Caki2 (cell line): ENCODE results near the gene CFTR. TPM values are rescaled to one million over a fixed set of nuclear protein-coding genes. Genes with fewer than 3 reads are reported as not detected.
"Not testable (repeated sequence)": the region's sequence is repeated elsewhere in the genome, so short reads cannot be mapped to it uniquely, and the experiment has no call there.

Experiments used
- DNase-seq: peaks from one replicate; pipeline ENCODE4 v3.0.0-alpha.2; 2015; ENCODE audit warnings: low read depth
- in situ Hi-C: cut with HindIII; loops from 2 replicates; pipeline ENCODE4 v1.10.0; 2016; ENCODE audit warnings: low sequenced_read_pairs, low pct_unique_long_range_greater_than_20kb, mixed read lengths
- total RNA-seq: library from RNA; depleted of rRNA; stranded (reverse); fragments of >200 nt; shearing (Covaris generic); gene quantifications from 2 replicates; pipeline ENCODE4 v1.2.3, GENCODE V29; 2014; ENCODE audit warnings: low replicate concordance

Gene CFTR
- total RNA-seq, 1 experiment from 2014 or later: not detected

DNA sequence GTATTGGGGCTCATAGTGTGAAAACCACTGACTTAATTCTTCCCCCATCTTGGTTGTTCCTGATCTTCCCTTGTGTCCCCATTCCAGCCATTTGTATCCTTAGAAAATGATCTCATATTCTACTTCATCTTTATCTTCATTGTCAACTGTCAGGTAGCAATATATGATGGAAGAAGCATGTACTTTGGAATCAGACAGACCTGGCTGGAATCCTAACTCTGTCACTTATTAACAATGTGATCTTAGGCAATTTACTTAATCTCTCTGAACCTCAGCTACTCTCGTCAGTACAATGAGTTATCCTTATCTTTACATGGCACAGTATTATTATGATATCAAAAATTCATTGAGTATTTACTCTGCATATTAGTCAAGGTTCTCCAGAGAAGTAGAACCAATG lies 10.1 kb downstream of the CFTR start:
- no peak for DNase-seq
- in situ Hi-C loops: no loop called here

GRCh38 chr7:117492649-117493048 lies 12.8 kb downstream of the CFTR start:
- no peak for DNase-seq
- in situ Hi-C loops: no loop called here

DNA sequence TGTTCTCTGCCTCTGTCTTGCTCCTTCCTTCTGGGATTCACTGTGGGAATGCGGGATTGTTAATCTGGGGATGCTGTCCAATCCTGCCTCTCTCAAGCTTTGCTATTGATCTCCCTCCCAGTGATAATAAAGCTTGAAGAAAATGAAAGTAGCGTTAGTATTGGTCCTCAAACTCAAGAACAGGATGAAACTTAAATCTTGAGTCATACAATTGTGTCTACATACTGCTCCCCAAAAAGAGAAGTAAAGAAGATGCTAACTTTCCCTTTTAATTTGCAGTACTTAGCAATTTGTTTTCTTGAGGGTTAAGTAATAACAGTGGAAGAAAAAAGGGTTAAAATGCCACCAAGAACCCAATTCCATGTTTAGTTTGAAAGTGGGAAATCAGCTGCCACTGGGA lies 13.6 kb downstream of the CFTR start:
- in situ Hi-C loops: no loop called here
- no peak for DNase-seq

- in situ Hi-C loops: no loop called here
- no peak for DNase-seq
These were observed 15.5 kb downstream of the CFTR start for GRCh38 chr7:117495308-117495707.

DNA sequence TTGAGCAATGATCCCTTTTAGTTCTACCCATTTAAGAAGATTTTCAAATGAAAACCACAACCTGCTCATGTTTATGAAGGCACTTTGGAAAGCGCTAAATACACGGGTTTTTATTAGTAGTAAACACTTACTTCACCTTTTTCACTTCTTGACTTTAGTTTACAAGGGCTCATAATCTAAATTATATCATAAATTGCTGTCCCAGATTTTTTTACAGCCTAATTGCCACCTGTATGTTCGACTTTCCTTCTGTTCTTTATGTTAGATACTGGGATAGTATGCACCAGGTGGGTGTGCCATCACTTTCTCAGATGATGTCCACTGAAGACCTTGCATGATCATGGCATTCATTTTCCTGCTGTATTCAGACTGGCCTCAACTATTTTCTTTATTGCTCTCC lies 22.5 kb downstream of the CFTR start:
- in situ Hi-C loops: no loop called here
- no peak for DNase-seq

GRCh38 chr7:117505238-117505637 lies 25.4 kb downstream of the CFTR start:
- DNase-seq: no peak
- in situ Hi-C loops: no loop called here

GRCh38 chr7:117508676-117509075 lies 28.9 kb downstream of the CFTR start:
- DNase-seq: no peak
- in situ Hi-C loops: no loop called here

- in situ Hi-C loops, DNase-seq: not testable (repeated sequence)
These were observed 37.4 kb downstream of the CFTR start for GRCh38 chr7:117517194-117517593.

DNA sequence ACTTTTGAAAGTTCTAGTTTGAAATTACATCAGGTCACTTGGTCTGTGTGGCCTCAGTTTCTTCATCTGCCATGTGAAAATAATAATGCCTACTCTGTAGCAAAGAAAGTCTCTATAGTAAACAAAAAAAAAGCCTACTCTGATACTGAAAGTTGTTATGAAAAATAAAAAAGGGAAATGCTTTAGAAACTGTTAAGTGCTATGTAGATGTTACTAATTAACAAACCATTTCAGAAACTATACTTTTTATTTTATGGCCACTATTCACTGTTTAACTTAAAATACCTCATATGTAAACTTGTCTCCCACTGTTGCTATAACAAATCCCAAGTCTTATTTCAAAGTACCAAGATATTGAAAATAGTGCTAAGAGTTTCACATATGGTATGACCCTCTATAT lies 50.6 kb downstream of the CFTR start:
- in situ Hi-C loops: no loop called here
- no peak for DNase-seq

GRCh38 chr7:117531595-117532244 lies 51.9 kb downstream of the CFTR start:
- in situ Hi-C loops: no loop called here
- no peak for DNase-seq

DNA sequence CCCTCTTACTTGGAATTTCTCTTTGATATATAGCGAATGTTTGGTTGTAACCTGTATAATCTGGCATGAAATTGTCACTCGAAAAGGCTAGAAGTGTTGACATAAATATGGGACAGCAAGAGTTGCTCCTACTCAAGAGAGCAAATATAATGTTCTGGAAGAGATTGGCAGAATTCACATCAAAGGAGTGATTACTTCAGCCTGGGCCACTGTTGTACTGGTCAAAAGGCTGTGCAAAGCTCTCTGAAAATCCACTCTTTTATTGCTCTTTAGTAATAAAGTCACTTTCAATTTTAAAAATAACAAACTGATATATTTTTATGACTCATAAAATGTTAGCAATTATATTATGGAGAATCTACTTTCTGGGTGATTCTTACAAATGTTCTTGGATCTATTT lies 58.2 kb downstream of the CFTR start:
- in situ Hi-C loops: no loop called here
- no peak for DNase-seq

- in situ Hi-C loops: no loop called here
- no peak for DNase-seq
These were observed 64.2 kb downstream of the CFTR start for GRCh38 chr7:117544061-117544460.

DNA sequence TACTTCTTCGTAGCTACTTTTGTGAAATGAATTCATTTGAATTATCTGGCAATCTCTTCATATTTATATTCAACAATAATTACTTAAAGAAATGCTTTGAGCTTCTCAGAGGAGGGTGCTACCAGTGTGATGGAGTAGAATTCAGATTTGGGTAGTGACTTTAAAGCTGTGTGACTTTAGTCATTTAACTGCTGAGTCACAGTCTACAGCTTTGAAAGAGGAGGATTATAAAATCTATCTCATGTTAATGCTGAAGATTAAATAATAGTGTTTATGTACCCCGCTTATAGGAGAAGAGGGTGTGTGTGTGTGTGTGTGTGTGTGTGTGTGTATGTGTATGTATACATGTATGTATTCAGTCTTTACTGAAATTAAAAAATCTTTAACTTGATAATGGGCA lies 68.2 kb downstream of the CFTR start:
- no peak for DNase-seq
- in situ Hi-C loops: no loop called here

DNA sequence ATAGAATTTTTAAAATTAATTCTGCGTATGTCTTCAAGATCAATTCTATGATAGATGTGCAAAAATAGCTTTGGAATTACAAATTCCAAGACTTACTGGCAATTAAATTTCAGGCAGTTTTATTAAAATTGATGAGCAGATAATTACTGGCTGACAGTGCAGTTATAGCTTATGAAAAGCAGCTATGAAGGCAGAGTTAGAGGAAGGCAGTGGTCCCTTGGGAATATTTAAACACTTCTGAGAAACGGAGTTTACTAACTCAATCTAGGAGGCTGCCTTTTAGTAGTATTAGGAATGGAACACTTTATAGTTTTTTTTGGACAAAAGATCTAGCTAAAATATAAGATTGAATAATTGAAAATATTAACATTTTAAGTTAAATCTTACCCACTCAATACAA lies 70.8 kb downstream of the CFTR start:
- in situ Hi-C loops: no loop called here
- no peak for DNase-seq

- DNase-seq: no peak
- in situ Hi-C loops: no loop called here
These were observed 72.8 kb downstream of the CFTR start for GRCh38 chr7:117552660-117553059.

- in situ Hi-C loops: no loop called here
- no peak for DNase-seq
These were observed 75.4 kb downstream of the CFTR start for GRCh38 chr7:117555260-117555659.

DNA sequence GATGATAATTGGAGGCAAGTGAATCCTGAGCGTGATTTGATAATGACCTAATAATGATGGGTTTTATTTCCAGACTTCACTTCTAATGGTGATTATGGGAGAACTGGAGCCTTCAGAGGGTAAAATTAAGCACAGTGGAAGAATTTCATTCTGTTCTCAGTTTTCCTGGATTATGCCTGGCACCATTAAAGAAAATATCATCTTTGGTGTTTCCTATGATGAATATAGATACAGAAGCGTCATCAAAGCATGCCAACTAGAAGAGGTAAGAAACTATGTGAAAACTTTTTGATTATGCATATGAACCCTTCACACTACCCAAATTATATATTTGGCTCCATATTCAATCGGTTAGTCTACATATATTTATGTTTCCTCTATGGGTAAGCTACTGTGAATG lies 79.6 kb downstream of the CFTR start:
- in situ Hi-C loops: no loop called here

DNA sequence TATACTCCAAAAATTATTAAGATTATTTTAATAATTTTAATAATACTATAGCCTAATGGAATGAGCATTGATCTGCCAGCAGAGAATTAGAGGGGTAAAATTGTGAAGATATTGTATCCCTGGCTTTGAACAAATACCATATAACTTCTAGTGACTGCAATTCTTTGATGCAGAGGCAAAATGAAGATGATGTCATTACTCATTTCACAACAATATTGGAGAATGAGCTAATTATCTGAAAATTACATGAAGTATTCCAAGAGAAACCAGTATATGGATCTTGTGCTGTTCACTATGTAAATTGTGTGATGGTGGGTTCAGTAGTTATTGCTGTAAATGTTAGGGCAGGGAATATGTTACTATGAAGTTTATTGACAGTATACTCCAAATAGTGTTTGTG lies 80.2 kb downstream of the CFTR start:
- in situ Hi-C loops: no loop called here
- DNase-seq: no peak

More for the DNA sequence above, 79.6 kb downstream of the CFTR start:
- DNase-seq: no peak

DNA sequence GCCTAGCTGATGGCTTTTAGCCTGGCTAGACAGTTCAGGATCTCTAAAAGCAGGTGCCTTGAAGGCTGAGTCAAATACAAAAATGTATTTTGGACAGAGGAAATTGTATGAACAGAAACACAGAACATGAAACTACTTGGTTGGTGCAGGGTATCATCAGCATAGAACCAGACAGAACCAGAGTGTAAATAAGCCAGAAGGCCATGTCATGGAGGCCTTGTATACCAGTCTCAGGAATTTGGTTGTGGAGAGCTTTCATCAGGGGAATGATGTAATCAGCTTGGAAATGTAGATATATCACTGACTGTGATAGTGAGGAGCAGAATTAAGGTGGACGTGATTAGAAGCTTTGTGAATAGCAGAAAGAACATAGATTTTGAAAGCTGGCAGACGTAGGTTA lies 82.9 kb downstream of the CFTR start:
- in situ Hi-C loops: no loop called here
- DNase-seq: no peak

DNA sequence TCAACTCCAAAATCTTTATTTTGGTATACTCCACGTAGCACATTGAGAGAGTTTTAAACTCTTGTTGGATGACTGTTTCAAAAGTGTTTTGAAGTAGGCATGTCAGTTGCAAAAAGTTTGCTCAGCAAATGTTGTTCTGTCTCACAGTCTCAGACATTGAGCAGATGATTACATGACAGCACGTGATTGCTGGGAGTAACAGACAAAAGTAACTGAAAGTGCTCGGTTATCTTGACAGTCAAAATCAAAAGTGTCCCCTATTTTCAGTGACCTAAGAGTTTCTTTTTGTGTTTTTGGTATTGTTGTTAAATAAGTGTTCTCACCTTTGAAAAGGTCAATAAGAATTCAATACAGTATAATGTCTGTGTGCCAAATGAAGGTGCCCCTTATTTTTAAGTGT lies 84.3 kb downstream of the CFTR start:
- in situ Hi-C loops: no loop called here
- no peak for DNase-seq

GRCh38 chr7:117564627-117565026 lies 84.8 kb downstream of the CFTR start:
- DNase-seq: no peak
- in situ Hi-C loops: no loop called here
